ENCODE measurements around the gene KIF7.

KIF7 gene

DNA sequence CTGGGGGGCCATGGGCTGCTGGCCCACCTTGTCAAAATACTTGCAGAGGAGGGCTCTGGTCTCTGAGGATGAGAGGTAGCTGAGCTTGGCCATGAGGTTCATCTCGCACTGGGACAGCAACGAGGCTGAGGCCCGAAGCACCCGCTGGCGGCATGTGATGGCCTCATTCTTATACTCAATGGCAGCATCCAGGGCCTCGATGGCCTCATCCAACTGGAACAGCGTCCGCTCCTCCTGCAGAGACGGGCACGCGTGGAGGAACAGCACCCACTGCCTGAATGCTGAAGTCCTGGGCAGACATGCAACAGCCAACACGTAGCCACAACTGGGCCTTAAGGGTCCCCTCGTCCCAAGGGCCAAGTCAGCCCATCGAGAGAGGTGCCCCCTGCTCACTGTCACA is 25.0 kb downstream of the KIF7 start:
- Histone ChIP-seq H3K9me3 (ENCODE audit: insufficient read depth, low read length, severe bottlenecking) (peaks cover 4% of the 10 kb centered on the region), H3K79me2 (ENCODE audit: insufficient read depth, low read length) (no peaks in the 10 kb centered on the region), H3K27ac (ENCODE audit: low read length) (no peak overlapping the region), H3K36me3 (ENCODE audit: insufficient read depth, low read length) (peaks cover 82% of the 10 kb centered on the region), H3K9ac (ENCODE audit: low read depth, low read length) (no peak overlapping the region), H3K27me3 (ENCODE audit: insufficient read depth, low read length, poor library complexity) (no peaks in the 10 kb centered on the region), H3K4me1 (ENCODE audit: insufficient read depth, low read length) (no peaks in the 10 kb centered on the region), H3K4me3 (ENCODE audit: low read depth in 1 of 2, low read length in 2 of 2) (no peak overlapping the region), H4K20me1 (ENCODE audit: insufficient read depth, low read length) (peaks cover 13% of the 10 kb centered on the region; the same call in 1 of the 2 replicates), H3K4me2 (ENCODE audit: insufficient read depth, low read length) (no peak overlapping the region), H2AFZ (ENCODE audit: low read depth, low read length) (no peak overlapping the region)
- TF ChIP-seq EZH2 (IDR thresholded peaks at IDR 0.05; ENCODE audit: borderline replicate concordance, low read depth, low read length, severe bottlenecking): no peak
- TF ChIP-seq, protein P1, sequence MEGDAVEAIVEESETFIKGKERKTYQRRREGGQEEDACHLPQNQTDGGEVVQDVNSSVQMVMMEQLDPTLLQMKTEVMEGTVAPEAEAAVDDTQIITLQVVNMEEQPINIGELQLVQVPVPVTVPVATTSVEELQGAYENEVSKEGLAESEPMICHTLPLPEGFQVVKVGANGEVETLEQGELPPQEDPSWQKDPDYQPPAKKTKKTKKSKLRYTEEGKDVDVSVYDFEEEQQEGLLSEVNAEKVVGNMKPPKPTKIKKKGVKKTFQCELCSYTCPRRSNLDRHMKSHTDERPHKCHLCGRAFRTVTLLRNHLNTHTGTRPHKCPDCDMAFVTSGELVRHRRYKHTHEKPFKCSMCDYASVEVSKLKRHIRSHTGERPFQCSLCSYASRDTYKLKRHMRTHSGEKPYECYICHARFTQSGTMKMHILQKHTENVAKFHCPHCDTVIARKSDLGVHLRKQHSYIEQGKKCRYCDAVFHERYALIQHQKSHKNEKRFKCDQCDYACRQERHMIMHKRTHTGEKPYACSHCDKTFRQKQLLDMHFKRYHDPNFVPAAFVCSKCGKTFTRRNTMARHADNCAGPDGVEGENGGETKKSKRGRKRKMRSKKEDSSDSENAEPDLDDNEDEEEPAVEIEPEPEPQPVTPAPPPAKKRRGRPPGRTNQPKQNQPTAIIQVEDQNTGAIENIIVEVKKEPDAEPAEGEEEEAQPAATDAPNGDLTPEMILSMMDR (IDR thresholded peaks at IDR 0.05; ENCODE audit: borderline replicate concordance, extremely low read depth, low read length, poor library complexity, severe bottlenecking): no peak
- no peak for ATAC-seq (ENCODE audit: insufficient read depth, low read depth)
- DNase-seq: no peak

DNA sequence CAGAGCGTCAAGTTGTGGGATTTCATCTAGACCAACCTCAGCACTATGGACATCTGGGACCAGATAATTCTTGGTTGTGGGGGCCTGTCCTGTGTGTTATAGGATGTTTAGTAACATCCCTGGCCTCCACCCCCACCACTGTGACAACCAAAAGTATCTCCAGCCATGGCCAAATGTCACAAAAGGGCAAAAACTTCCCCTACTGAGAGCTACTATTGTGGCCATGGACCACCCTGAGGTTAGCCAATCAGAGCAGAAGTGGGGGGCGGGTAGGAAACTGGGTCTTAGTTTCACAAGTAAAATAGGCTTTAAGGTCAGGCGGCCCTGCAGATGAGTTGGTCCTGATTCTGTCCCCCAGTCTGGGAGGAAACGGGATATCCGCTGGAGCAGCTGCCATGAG is 25.4 kb downstream of the KIF7 start:
- Histone ChIP-seq H3K9ac (ENCODE audit: low read depth, low read length) (no peak overlapping the region), H3K79me2 (ENCODE audit: insufficient read depth, low read length) (no peaks in the 10 kb centered on the region), H3K27ac (ENCODE audit: low read length) (no peak overlapping the region), H4K20me1 (ENCODE audit: insufficient read depth, low read length) (peaks cover 13% of the 10 kb centered on the region; the same call in 1 of the 2 replicates), H3K4me3 (ENCODE audit: low read depth in 1 of 2, low read length in 2 of 2) (no peak overlapping the region), H3K4me1 (ENCODE audit: insufficient read depth, low read length) (no peaks in the 10 kb centered on the region), H3K9me3 (ENCODE audit: insufficient read depth, low read length, severe bottlenecking) (peaks cover 4% of the 10 kb centered on the region), H2AFZ (ENCODE audit: low read depth, low read length) (no peak overlapping the region), H3K4me2 (ENCODE audit: insufficient read depth, low read length) (no peak overlapping the region), H3K36me3 (ENCODE audit: insufficient read depth, low read length) (peaks cover 86% of the 10 kb centered on the region), H3K27me3 (ENCODE audit: insufficient read depth, low read length, poor library complexity) (no peaks in the 10 kb centered on the region)
- TF ChIP-seq, protein P1 (IDR thresholded peaks at IDR 0.05; ENCODE audit: borderline replicate concordance, extremely low read depth, low read length, poor library complexity, severe bottlenecking): no peak
- TF ChIP-seq EZH2 (IDR thresholded peaks at IDR 0.05; ENCODE audit: borderline replicate concordance, low read depth, low read length, severe bottlenecking): no peak
- DNase-seq (no peak), ATAC-seq (ENCODE audit: insufficient read depth, low read depth) (no peak)

DNA sequence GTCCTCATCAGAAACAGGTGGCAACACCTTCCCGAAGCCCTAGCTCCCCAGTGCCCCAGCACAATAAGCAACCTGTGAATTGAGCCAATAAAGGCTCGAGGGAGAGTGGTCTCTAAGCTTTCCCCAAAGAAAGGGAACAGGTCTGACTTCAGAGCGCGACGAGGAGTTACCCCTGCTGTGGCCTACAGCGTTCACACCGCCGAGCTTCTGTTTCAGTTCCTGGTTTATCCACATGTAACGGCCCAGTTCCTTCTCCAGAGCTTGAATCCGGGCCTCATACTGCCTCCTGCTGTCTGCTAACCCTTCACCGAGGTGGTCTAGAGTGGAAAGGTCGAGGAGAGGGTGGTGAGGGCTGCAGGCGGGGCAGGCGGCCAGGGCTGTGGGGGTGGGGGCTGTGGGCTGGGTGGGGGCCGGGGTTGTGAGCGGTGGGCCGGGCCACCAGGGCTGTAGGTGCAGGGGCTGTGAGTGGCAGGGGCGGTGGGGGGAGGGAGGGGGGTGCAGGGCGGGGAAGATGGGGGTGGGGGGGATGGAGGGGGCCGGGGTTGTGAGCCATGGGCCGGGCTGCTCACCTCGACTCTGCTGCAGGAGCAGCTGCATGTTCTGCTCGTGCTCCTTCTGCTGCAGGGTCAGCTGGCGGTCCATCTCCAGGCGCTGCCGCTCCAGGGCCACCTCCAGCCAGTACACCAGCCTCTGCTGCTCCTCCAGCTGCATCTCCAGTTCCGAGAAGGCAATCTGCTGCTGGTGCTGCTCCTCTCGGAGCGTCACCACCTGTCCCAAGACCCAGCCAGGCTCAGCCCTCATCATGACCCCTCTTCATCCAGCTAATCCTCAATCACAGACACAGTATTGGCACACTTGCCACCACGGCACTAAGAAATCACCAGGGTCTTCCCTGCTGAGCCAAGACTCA is 26.2 kb downstream of the KIF7 start:
- Histone ChIP-seq H3K27me3 (ENCODE audit: insufficient read depth, low read length, poor library complexity) (no peaks in the 10 kb centered on the region), H3K9ac (ENCODE audit: low read depth, low read length) (no peak overlapping the region), H3K27ac (ENCODE audit: low read length) (no peak overlapping the region), H2AFZ (ENCODE audit: low read depth, low read length) (no peak overlapping the region), H4K20me1 (ENCODE audit: insufficient read depth, low read length) (peaks cover 13% of the 10 kb centered on the region), H3K36me3 (ENCODE audit: insufficient read depth, low read length) (peaks cover 94% of the 10 kb centered on the region), H3K4me3 (ENCODE audit: low read depth in 1 of 2, low read length in 2 of 2) (no peak overlapping the region), H3K4me2 (ENCODE audit: insufficient read depth, low read length) (no peak overlapping the region), H3K79me2 (ENCODE audit: insufficient read depth, low read length) (no peaks in the 10 kb centered on the region), H3K9me3 (ENCODE audit: insufficient read depth, low read length, severe bottlenecking) (peaks cover 4% of the 10 kb centered on the region), H3K4me1 (ENCODE audit: insufficient read depth, low read length) (no peaks in the 10 kb centered on the region)
- TF ChIP-seq EZH2 (IDR thresholded peaks at IDR 0.05; ENCODE audit: borderline replicate concordance, low read depth, low read length, severe bottlenecking): no peak
- TF ChIP-seq, protein P1 (IDR thresholded peaks at IDR 0.05; ENCODE audit: borderline replicate concordance, extremely low read depth, low read length, poor library complexity, severe bottlenecking): no peak
- DNase-seq (no peak), ATAC-seq (ENCODE audit: insufficient read depth, low read depth) (no peak)

All from DND-41 (cell line).